H1 (cell line): ENCODE results near the gene NEK10. TPM values are rescaled to one million over a fixed set of nuclear protein-coding genes. Genes with fewer than 3 reads are reported as not detected.

Experiments
- CHD2 ChIP-seq: IDR thresholded peaks from 2 replicates; pipeline ENCODE4 v1.6.1; 2012; ENCODE audit warnings: low read length, improper control_type of control experiment
- CTCF ChIP-seq, 3 experiments: IDR thresholded peaks; 1 replicate in 2 of 3; 2 replicates in 1 of 3; pipeline versions ENCODE4 v1.5.1 to v1.6.1; 2011; ENCODE audit warnings: low read length in 3 of 3, mild to moderate bottlenecking in 3 of 3, inconsistent platforms in 2 of 3, low read depth in 1 of 3, moderate library complexity in 1 of 3; ENCODE audit not compliant: insufficient read depth in 1 of 3; ENCODE audit errors: control extremely low read depth in 1 of 3
- EZH2 ChIP-seq: fragments of 200-600 bp; sonication (generic); IDR thresholded peaks from 2 replicates; pipeline ENCODE4 v1.7.1; 2012; ENCODE audit warnings: low read depth, mild to moderate bottlenecking, moderate library complexity, low read length, inconsistent platforms; ENCODE audit not compliant: severe bottlenecking
- KDM4A ChIP-seq: IDR thresholded peaks from one replicate; pipeline ENCODE4 v1.7.1; 2012; ENCODE audit warnings: low read depth, mild to moderate bottlenecking, moderate library complexity, low read length, inconsistent platforms; ENCODE audit not compliant: severe bottlenecking
- MAFK ChIP-seq: IDR thresholded peaks from 2 replicates; pipeline ENCODE4 v1.6.1; 2012; ENCODE audit warnings: low read depth, mild to moderate bottlenecking, improper control_type of control experiment, low read length
- POLR2A ChIP-seq, 2 experiments: IDR thresholded peaks; 1 replicate in 1 of 2; 2 replicates in 1 of 2; pipeline ENCODE4 v1.6.1; 2011; ENCODE audit warnings: low read depth in 2 of 2, low read length in 2 of 2, mild to moderate bottlenecking in 2 of 2; ENCODE audit errors: control extremely low read depth in 1 of 2
- SIN3A ChIP-seq, 2 experiments: IDR thresholded peaks in 1 of 2; conservative IDR thresholded peaks in 1 of 2; 2 replicates each; pipeline ENCODE4 v1.6.1; 2011 to 2012; ENCODE audit warnings: low read length in 2 of 2, improper control_type of control experiment in 1 of 2, low read depth in 1 of 2, mild to moderate bottlenecking in 1 of 2
- SRF ChIP-seq: IDR thresholded peaks from 2 replicates; pipeline ENCODE4 v1.6.1; 2011; ENCODE audit warnings: mild to moderate bottlenecking, low read depth, low read length, moderate library complexity
- TCF12 ChIP-seq: IDR thresholded peaks from 2 replicates; pipeline ENCODE4 v1.6.1; 2011; ENCODE audit warnings: low read depth, mild to moderate bottlenecking, low read length
- ZNF274 ChIP-seq: IDR thresholded peaks from 2 replicates; pipeline ENCODE4 v1.7.0; 2012; ENCODE audit warnings: low read length, borderline replicate concordance; ENCODE audit errors: extremely low read depth
- polyA plus RNA-seq, 7 experiments: library from polyadenylated mRNA; depleted of rRNA in 3 of 7; stranded (reverse) in 5 of 7; unstranded in 2 of 7; fragments of >200 nt in 5 of 7; fragments of 200-250 nt in 2 of 7; gene quantifications; 1 replicate in 5 of 7; 2 replicates in 1 of 7; 4 replicates in 1 of 7; pipeline versions ENCODE4 v1.2.1 to v1.2.3, GENCODE V29; 2011 to 2013; ENCODE audit warnings: missing spikeins in 2 of 7, mixed read lengths in 2 of 7
- total RNA-seq: library from RNA; stranded (reverse); fragmentation: NEBNext Ultra II Directional; extraction: Animal tissue kit (Norgen Biotek cat#: 25700); gene quantifications from 2 replicates; pipeline ENCODE4 v1.2.1, GENCODE V29; 2021

NEK10 gene
- total and polyA plus RNA-seq, 2 of the 8 experiments (the other 6 are each of a cell fraction or from before 2014, with no cell fraction given), result 0.18 to 0.50 TPM

- TF ChIP-seq MAFK, result no peak
- no peak for TF ChIP-seq SRF
- TF ChIP-seq CHD2, result no peak
- no peak for TF ChIP-seq ZNF274
- peak; percentile 94 to 95 for TF ChIP-seq SIN3A (conservative IDR thresholded peaks at IDR 0.05 in 1 of 2, IDR thresholded peaks at IDR 0.05 in 1 of 2; ENCODE audit: low read depth in 1 of 2, low read length in 2 of 2)
- peak; percentile 76 to 97 (median 89) for TF ChIP-seq CTCF (IDR thresholded peaks at IDR 0.05; ENCODE audit: control extremely low read depth in 1 of 3, insufficient read depth in 1 of 3, low read depth in 1 of 3, low read length in 3 of 3)
- no peak for TF ChIP-seq POLR2A (IDR thresholded peaks at IDR 0.05; ENCODE audit: control extremely low read depth in 1 of 2, low read depth in 2 of 2, low read length in 2 of 2)
- no peak for TF ChIP-seq TCF12
- no peak for TF ChIP-seq KDM4A
- TF ChIP-seq EZH2, result no peak
These were observed 234.9 kb downstream of the NEK10 start (continued) for GRCh38 chr3:27134171-27134796.
